Stimulated activated CD8-positive, alpha-beta memory T cell treated with anti-CD3 and anti-CD28 coated beads, Interleukin-4, amount 100 ng/mL, for 4 hours (primary cell): ENCODE measurements around the gene MSL3B.

Experiments used
- DNase-seq, 2 donors: peaks; one replicate each; pipeline ENCODE4 v3.0.0-alpha.2; 2020; ENCODE audit warnings: low read depth in 2 of 2, low spot score in 1 of 2

The MSL3B gene

GRCh38 chr2:233818639-233819621 is 49.3 kb downstream of the MSL3B start:
- DNase-seq: no peak

GRCh38 chr2:233817995-233818638 is 50.1 kb downstream of the MSL3B start:
- DNase-seq: no peak

- no peak for DNase-seq
Measured at GRCh38 chr2:233817361-233817911, 50.8 kb downstream of the MSL3B start.

- no peak for DNase-seq
Measured at GRCh38 chr2:233816771-233817170, 51.4 kb downstream of the MSL3B start.

- no peak for DNase-seq
Measured at GRCh38 chr2:233816334-233816733, 51.9 kb downstream of the MSL3B start.

- DNase-seq: no peak
Measured at GRCh38 chr2:233815861-233816260, 52.3 kb downstream of the MSL3B start.
